HG03457 (cell line): ENCODE measurements around the gene ADAMTS12.

Experiments
- ATAC-seq: cut with Tn5 transposase; IDR thresholded peaks from one replicate; pipeline ENCODE4 v1.9.1; 2021; ENCODE audit warnings: moderate number of reproducible peaks; ENCODE audit not compliant: unreplicated experiment

The ADAMTS12 gene

GRCh38 chr5:33659526-33660169 is 232.1 kb downstream of the ADAMTS12 start:
- no peak for ATAC-seq

- no peak for ATAC-seq
These were observed 233.9 kb downstream of the ADAMTS12 start for GRCh38 chr5:33657804-33658440.

GRCh38 chr5:33657176-33657575 is 234.6 kb downstream of the ADAMTS12 start:
- no peak for ATAC-seq

- ATAC-seq = no peak
These were observed 240.9 kb downstream of the ADAMTS12 start for GRCh38 chr5:33650911-33651310.

- ATAC-seq = no peak
These were observed 242.0 kb downstream of the ADAMTS12 start for GRCh38 chr5:33649549-33650482.

GRCh38 chr5:33641744-33642505 is 249.9 kb downstream of the ADAMTS12 start:
- no peak for ATAC-seq

GRCh38 chr5:33639474-33639873 is 252.3 kb downstream of the ADAMTS12 start:
- no peak for ATAC-seq

GRCh38 chr5:33637011-33637410 is 254.8 kb downstream of the ADAMTS12 start:
- no peak for ATAC-seq

GRCh38 chr5:33635582-33635981 is 256.2 kb downstream of the ADAMTS12 start:
- no peak for ATAC-seq

GRCh38 chr5:33633699-33634098 is 258.1 kb downstream of the ADAMTS12 start:
- no peak for ATAC-seq

- ATAC-seq = no peak
These were observed 260.0 kb downstream of the ADAMTS12 start for GRCh38 chr5:33631786-33632185.

- no peak for ATAC-seq
These were observed 260.7 kb downstream of the ADAMTS12 start for GRCh38 chr5:33631139-33631538.

- ATAC-seq = no peak
These were observed 261.8 kb downstream of the ADAMTS12 start for GRCh38 chr5:33629999-33630398.

GRCh38 chr5:33628796-33629195 is 263.0 kb downstream of the ADAMTS12 start:
- no peak for ATAC-seq

- no peak for ATAC-seq
These were observed 270.3 kb downstream of the ADAMTS12 start for GRCh38 chr5:33621514-33621913.

- no peak for ATAC-seq
These were observed 277.8 kb downstream of the ADAMTS12 start for GRCh38 chr5:33614039-33614438.

- no peak for ATAC-seq
These were observed 279.4 kb downstream of the ADAMTS12 start for GRCh38 chr5:33612386-33612785.

GRCh38 chr5:33611877-33612276 is 279.9 kb downstream of the ADAMTS12 start:
- ATAC-seq = no peak

- no peak for ATAC-seq
These were observed 283.3 kb downstream of the ADAMTS12 start for GRCh38 chr5:33608344-33609041.

GRCh38 chr5:33604503-33604902 is 287.3 kb downstream of the ADAMTS12 start:
- ATAC-seq = no peak
